Embryonic facial prominence (tissue), 1 donor: ENCODE results near the gene HSD17B11.
"Not testable (repeated sequence)": the region's sequence is repeated elsewhere in the genome, so short reads cannot be mapped to it uniquely, and the experiment has no call there.

Source experiments
- DNase-seq: peaks from one replicate; pipeline ENCODE4 v3.0.0-alpha.2; 2016; ENCODE audit errors: extremely low spot score

Gene HSD17B11

DNA sequence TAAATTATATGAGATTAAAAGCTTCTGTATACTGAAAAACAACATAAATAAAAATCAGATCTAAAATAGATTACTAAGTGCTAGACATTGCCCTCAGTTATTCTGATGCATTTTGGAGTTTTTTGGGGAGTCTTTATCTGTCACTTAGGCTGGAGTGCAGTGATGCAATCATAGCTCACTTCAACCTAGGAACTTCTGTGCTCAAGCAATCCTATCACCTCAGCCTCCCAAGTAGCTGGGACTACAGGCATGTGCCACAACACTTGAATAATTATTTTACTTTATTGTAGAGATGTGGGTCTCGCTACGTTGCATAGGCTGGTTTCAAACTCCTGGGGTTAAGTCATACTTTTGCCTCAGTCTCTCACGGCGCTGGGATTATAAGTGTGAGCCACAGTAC lies 31.7 kb downstream of the HSD17B11 start:
- no peak for DNase-seq

DNA sequence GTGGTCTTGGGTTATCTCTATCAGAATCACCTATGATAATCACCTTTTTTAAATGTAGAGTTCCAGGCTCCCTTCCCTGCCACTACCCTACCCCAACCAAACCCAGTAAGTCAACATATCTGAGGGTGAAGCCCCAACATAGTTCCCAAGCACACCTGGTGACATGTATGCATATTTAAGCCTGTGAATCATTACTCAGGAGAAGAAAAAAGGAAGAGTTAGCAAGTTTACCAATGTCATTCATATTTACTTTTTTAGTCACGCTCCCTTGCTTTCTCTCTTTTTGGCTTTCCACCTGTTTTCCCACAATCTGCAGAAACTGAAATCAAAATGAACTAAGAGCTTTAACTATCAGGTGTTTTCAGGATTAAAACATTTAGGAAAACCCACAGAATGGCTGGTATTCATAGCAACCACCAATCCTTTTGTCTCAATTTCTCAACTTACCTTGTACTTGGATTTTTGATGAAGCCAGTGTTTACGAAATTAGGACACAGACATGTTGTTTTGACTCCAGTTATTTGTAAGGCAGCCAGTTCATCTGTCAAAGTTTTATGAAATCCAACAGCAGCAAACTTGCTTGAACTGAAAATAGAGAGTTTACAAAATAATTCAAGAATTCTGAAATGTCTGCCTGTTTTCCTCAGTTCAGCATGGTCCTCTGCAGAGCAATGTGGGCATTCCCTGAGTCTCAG lies 34.0 kb downstream of the HSD17B11 start:
- DNase-seq: no peak

DNA sequence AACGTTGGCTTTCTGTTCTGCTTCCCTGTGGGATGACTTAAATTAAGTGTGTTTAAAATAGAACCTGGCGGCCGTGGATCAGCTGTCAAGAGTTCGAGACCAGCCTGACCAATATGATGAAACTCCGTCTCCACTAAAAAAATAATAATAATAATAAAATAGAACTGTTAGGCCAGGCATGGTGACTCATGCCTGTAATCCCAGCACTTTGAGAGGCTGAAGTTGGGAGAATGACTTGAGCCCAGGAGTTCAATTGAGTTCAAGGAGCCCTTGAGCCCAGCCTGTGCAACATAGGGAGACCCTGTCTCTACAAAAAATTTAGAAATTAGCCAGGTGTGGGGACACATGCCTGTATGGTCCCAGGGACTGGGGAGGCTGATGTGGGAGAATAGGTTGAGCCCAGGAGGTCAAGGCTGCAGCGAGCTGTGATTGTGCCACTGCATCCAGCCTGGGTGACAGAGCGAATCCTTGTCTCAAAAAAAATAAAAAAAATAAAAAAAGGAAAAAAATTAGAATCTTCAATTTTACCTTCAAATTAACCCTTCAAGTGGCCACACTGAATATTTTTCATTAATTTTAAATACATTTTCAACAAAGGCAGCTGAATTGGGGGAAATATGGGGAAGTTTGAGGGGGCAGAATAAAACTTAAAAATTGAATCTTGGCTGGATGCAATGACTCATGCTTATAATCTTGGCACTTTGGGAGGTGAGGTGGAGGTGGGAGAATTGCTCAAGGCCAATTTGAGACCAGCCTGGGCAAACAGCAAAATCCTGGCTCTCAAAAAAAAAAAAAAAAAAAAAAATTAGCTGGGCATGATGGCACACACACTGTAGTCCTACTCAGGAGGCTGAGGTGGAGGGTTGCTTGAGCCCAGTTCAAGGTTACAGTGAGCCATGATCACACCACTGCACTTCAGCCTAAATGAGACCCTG lies 36.6 kb downstream of the HSD17B11 start:
- no peak for DNase-seq

GRCh38 chr4:87353592-87353991 lies 37.4 kb downstream of the HSD17B11 start:
- peak; percentile 15 for DNase-seq

DNA sequence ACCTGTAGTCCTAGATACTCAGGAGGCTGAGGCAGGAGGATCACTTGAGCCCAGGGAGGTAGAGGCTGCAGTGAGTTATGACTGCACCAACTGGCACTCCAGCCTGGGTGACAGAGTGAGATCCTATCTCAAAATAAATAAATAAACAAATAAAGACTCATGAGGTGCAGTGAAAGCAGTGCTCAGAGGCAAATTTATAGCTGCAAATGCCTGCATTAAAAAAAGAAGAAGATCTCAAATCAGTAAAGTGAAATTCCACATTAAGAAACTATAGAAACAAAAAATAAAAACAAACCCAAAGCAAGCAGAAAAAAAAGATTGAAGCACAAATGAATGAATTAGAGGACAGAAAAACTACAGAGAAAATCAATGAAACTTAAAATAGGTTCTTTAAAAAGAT lies 45.8 kb downstream of the HSD17B11 start:
- no peak for DNase-seq

DNA sequence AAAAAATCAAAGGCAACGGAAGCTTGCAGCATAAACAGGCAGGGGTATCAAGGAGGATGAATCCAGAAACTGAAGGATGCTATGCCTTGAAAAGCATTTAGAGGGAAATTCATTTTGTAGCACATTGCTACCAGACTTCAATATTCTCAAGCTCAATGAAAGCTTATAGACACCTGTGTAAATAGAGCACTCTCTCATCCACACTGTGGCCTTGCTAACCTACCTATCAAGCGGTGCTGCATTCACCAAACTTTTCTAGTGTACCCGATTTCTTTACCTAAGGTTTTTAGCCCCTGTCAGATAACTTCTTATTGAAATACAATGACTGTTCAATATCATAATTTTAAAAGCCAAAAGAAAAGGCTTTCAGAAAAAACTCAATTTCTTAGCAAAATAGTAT lies 48.1 kb downstream of the HSD17B11 start:
- DNase-seq: no peak

DNA sequence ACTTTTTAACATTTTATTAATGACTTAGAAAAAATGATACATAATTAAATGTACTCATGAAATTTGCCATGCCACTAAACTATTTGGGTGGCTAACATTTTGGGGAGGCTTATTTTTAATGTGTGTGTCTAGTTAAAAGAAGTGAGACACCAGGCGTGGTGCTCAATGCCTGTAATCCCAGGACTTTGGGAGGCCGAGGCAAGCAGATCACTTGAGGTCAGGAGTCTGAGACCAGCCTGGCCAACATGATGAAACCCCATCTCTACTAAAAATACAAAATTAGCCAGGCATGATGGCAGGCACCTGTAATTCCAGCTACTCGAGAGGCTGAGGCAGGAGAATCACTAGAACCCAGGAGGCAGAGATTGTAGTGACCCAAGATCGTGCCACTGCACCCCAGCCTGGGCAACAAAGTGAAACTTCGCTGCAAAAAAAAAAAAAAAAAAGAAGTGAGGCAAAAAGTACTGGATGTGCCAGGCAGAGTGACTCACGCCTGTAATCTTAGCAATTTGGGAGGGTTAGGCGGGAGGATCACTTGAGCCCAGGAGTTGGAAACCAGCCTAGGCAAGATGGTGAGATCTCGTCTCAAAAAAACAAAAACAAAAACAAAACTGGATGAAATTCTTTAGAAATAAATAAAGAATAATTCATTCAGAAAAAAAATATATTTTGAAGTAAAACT lies 48.9 kb downstream of the HSD17B11 start:
- DNase-seq: not testable (repeated sequence)

DNA sequence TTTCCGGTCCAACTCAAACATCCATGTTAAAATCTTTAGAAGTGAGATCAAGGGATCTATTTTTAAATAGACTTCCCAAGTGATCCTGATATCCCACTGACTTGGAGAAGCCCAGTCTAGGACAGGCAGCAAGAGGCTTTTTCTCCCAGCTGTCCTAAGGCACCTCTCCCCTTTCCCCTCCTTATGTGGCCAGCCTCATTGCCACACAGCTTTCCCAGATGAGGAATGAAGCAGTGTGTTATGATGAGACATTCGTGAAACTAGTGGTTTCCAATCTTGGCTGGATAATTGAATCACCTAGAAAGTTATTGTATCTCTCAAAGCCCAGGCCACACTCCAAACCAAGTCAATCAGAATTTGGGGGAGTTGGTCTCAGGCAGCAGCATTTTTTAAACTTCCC lies 51.5 kb downstream of the HSD17B11 start:
- DNase-seq: no peak

DNA sequence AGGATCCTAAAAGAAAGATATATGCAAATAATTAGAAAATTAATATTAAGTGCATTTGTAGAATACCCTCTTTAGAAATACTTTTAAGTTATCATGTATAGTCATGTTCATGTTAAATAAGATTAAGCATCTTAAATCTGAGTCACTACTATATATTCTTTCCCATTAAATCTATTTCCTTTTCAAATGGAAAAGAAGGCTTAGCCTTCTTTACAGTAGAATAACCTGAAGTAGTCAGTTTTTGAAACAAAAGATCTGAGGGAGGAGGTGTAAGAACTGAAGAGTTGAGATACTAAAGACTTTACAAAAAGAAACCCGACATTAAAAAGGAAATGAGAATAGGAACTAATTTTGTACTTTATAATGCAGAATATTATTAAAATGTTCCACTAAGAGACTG lies 53.6 kb downstream of the HSD17B11 start:
- DNase-seq: no peak

GRCh38 chr4:87333267-87333666 lies 57.7 kb downstream of the HSD17B11 start:
- no peak for DNase-seq

DNA sequence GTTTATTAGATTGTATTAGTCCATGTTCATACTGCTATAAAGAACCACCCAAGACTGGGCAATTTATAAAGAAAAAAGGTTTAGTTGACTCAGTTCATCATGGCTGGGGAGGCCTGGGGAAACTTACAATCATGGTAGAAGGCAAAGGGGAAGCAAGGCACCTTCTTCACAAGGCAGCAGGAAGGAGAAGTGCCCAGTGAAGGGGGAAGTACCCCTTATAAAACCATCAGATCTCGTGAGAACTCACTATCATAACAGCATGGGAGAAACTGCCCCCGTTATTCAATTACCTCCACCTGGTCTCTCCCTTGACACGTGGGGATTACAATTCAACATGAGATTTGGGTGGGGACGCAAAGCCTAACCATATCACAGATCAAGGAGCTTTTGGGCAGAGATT lies 60.2 kb downstream of the HSD17B11 start:
- DNase-seq: no peak

- no peak for DNase-seq
These were observed 63.9 kb downstream of the HSD17B11 start for GRCh38 chr4:87327136-87327535.

DNA sequence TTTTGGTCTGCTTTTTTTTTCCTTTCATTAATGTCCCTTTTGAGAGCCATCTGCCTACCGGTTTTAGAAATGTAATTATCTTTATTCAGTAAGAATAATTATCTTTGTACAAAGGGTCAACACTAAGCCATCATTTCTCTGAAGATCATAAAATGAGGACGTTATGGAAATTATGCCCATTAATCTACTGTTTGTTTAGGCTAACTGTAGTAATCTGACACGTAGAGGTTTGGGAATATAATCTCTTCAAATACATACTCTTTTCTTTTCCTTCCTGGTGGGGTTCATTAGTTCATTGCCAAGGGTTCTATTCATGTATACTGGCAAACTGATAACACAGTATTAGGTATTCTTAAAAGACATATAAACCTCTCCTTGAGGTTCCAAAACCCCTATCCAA lies 64.5 kb downstream of the HSD17B11 start:
- no peak for DNase-seq

GRCh38 chr4:87322754-87323153 lies 68.2 kb downstream of the HSD17B11 start, which contains the start of gene HSD17B13:
Gene HSD17B13 (minus strand): TSS chr4:87322882. CDS start chr4:87322841, 41 bp downstream.
- DNase-seq: no peak

GRCh38 chr4:87321888-87322287 lies 69.1 kb downstream of the HSD17B11 start:
- DNase-seq: no peak

DNA sequence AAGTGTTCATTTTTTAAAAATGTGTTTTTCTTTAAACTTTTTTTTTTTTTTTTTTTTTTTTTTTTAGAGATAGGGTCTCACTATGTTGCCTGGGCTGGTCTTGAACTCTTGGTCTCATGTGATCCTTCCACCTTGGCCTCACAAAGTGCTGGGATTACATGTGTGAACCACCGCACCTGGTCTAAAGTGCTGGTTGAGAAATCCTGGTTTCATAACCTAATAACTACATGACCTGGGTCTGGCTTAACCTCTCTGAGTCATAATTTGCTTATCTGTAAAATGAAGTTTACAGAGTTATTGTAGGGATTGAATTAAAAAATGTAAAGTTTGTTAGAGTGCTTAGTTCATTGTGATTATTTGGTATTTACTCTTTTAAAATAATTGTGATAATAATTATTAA lies 73.5 kb downstream of the HSD17B11 start:
- DNase-seq: no peak

GRCh38 chr4:87316961-87317360 lies 74.0 kb downstream of the HSD17B11 start:
- no peak for DNase-seq

GRCh38 chr4:87315000-87315399 lies 76.0 kb downstream of the HSD17B11 start:
- DNase-seq: not testable (repeated sequence)

- no peak for DNase-seq
These were observed 77.2 kb downstream of the HSD17B11 start for GRCh38 chr4:87313756-87314155.

- no peak for DNase-seq
These were observed 79.3 kb downstream of the HSD17B11 start for GRCh38 chr4:87311684-87312083.

DNA sequence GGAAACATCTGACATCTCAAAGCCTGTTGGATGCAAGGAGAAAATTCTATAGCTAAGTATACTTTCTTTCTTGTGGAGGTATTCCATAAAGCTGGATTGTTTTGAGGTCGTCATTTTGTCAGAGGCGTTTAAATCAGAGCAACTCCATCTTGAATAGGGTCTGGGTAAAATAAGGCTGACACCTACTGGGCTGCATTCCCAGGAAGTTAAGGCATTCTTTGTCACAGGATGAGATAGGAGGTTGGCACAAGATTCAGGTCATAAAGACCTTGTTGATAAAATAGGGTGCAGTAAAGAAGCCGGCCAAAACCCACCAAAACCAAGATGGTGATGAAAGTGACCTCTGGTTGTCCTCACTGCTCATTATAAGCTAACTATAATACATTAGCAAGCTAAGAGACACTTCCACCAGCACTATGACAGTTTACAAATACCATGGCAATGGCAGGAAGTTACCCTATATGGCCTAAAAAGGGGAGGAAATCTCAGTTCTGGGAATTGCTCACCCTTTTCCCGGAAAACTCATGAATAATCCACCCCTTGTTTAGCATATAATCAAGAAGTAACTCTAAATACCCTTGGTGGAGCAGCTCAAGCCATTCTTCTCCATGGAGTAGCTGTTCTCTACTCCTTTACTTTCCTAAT lies 80.2 kb downstream of the HSD17B11 start:
- no peak for DNase-seq

DNA sequence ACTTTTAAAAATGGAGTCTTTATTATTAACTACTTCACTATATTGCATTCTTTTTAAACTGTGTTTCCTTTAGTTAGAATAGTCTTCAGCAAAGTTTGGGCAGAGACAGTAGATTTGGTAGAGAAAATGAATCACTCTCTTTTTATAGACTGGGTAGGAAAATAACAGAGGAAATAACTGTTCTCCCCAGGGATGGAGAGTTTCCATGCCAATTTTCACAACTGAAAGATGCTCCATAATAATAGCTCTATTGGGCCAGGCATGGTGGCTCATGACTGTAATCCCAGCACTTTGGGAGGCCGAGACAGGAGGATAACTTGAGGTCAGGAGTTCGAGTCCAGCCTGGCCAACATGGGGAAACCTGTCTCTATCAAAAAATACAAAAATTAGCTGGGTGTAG lies 81.4 kb downstream of the HSD17B11 start:
- no peak for DNase-seq
